H9 (cell line): Measurements from ENCODE around the gene ANXA9. TPM values are rescaled to one million over a fixed set of nuclear protein-coding genes. Genes with fewer than 3 reads are reported as not detected.

Source experiments
- DNase-seq: peaks from one replicate; pipeline ENCODE4 v3.0.0-alpha.2; 2017
- H2AFZ ChIP-seq: one replicate; pipeline ENCODE4 v1.6.1; 2013; ENCODE audit warnings: mild to moderate bottlenecking, low read length, control low read depth, moderate library complexity
- H2AK5ac ChIP-seq: 2 replicates; pipeline ENCODE4 v1.6.1; 2013; ENCODE audit warnings: low read length, control low read depth, mixed read lengths; ENCODE audit not compliant: insufficient read length
- H2BK120ac ChIP-seq: one replicate; pipeline ENCODE4 v1.6.1; 2013; ENCODE audit warnings: low read depth, mild to moderate bottlenecking, low read length, control low read depth, inconsistent platforms; ENCODE audit not compliant: poor library complexity, severe bottlenecking
- H2BK12ac ChIP-seq: 2 replicates; pipeline ENCODE4 v1.6.1; 2013; ENCODE audit warnings: low read length, control low read depth, mixed read lengths, low read depth; ENCODE audit not compliant: insufficient read length
- H2BK15ac ChIP-seq: 2 replicates; pipeline ENCODE4 v1.6.1; 2013; ENCODE audit warnings: low read depth, low read length, control low read depth
- H2BK20ac ChIP-seq: one replicate; pipeline ENCODE4 v1.6.1; 2013; ENCODE audit warnings: low read depth, mild to moderate bottlenecking, low read length, control low read depth, inconsistent platforms; ENCODE audit not compliant: poor library complexity, severe bottlenecking
- H2BK5ac ChIP-seq: 2 replicates; pipeline ENCODE4 v1.6.1; 2013; ENCODE audit warnings: low read length, control low read depth, mixed read lengths; ENCODE audit not compliant: insufficient read length
- H3K14ac ChIP-seq: 2 replicates; pipeline ENCODE4 v1.6.1; 2013; ENCODE audit warnings: low read length, control low read depth; ENCODE audit not compliant: insufficient read depth
- H3K18ac ChIP-seq: 2 replicates; pipeline ENCODE4 v1.6.1; 2013; ENCODE audit warnings: low read depth, mild to moderate bottlenecking, mixed read lengths, low read length, control low read depth; ENCODE audit not compliant: insufficient read length
- H3K23ac ChIP-seq: 2 replicates; pipeline ENCODE4 v1.6.1; 2013; ENCODE audit warnings: low read length, control low read depth, mixed read lengths, low read depth; ENCODE audit not compliant: insufficient read length
- H3K23me2 ChIP-seq: 2 replicates; pipeline ENCODE4 v1.6.1; 2013; ENCODE audit warnings: low read depth, mild to moderate bottlenecking, mixed read lengths, low read length, control low read depth; ENCODE audit not compliant: insufficient read length, poor library complexity, severe bottlenecking
- H3K27ac ChIP-seq: 2 replicates; pipeline ENCODE4 v1.5.1; 2013; ENCODE audit warnings: low read length, control low read depth, mixed read lengths, low read depth; ENCODE audit not compliant: insufficient read length
- H3K27me3 ChIP-seq: 2 replicates; pipeline ENCODE4 v1.6.1; 2013; ENCODE audit warnings: low read length, control low read depth, inconsistent platforms; ENCODE audit not compliant: insufficient read depth
- H3K4ac ChIP-seq: 2 replicates; pipeline ENCODE4 v1.6.1; 2013; ENCODE audit warnings: low read depth, mild to moderate bottlenecking, control low read depth, inconsistent platforms, low read length, moderate library complexity
- H3K4me1 ChIP-seq: 2 replicates; pipeline ENCODE4 v1.6.1; 2013; ENCODE audit warnings: low read length, control low read depth, inconsistent platforms; ENCODE audit not compliant: insufficient read depth
- H3K4me2 ChIP-seq: 2 replicates; pipeline ENCODE4 v1.6.1; 2013; ENCODE audit warnings: low read length, control low read depth, mixed read lengths; ENCODE audit not compliant: insufficient read length, insufficient read depth
- H3K56ac ChIP-seq: 2 replicates; pipeline ENCODE4 v1.6.1; 2013; ENCODE audit warnings: low read depth, mild to moderate bottlenecking, mixed read lengths, low read length, control low read depth; ENCODE audit not compliant: insufficient read length
- H3K79me1 ChIP-seq: 2 replicates; pipeline ENCODE4 v1.6.1; 2013; ENCODE audit warnings: low read depth, mild to moderate bottlenecking, moderate library complexity, low read length, control low read depth, inconsistent platforms; ENCODE audit not compliant: insufficient read depth, poor library complexity, severe bottlenecking
- H3K79me2 ChIP-seq: 2 replicates; pipeline ENCODE4 v1.6.1; 2013; ENCODE audit warnings: low read length, control low read depth, inconsistent platforms; ENCODE audit not compliant: insufficient read depth
- H3K9ac ChIP-seq: 2 replicates; pipeline ENCODE4 v1.6.1; 2013; ENCODE audit warnings: low read length, control low read depth, mixed read lengths; ENCODE audit not compliant: insufficient read length; ENCODE audit errors: extremely low read depth
- H3K9me3 ChIP-seq: one replicate; pipeline ENCODE4 v1.6.1; 2013; ENCODE audit warnings: low read depth, low read length, inconsistent platforms; ENCODE audit not compliant: control insufficient read depth
- H3T11ph ChIP-seq: one replicate; pipeline ENCODE4 v1.6.1; 2013; ENCODE audit warnings: mild to moderate bottlenecking, low read length, control low read depth, inconsistent platforms
- H4K20me1 ChIP-seq: one replicate; pipeline ENCODE4 v1.6.1; 2013; ENCODE audit not compliant: control insufficient read depth, insufficient read length, insufficient read depth
- H4K5ac ChIP-seq: 2 replicates; pipeline ENCODE4 v1.6.1; 2013; ENCODE audit warnings: low read depth, mild to moderate bottlenecking, mixed read lengths, low read length, control low read depth; ENCODE audit not compliant: insufficient read length
- H4K8ac ChIP-seq: replicated peaks from 2 replicates; pipeline ENCODE4 v1.6.1; 2013; ENCODE audit warnings: low read length, control low read depth, mixed read lengths, low read depth; ENCODE audit not compliant: insufficient read length
- H4K91ac ChIP-seq: 2 replicates; pipeline ENCODE4 v1.6.1; 2013; ENCODE audit warnings: low read depth, mild to moderate bottlenecking, moderate library complexity, mixed read lengths, low read length, control low read depth; ENCODE audit not compliant: insufficient read length
- H3K27ac Mint-ChIP-seq, 3 experiments: 2 replicates in 2 of 3; 3 replicates in 1 of 3; pipeline ENCODE4 v1.8.0; 2020 to 2021; ENCODE audit warnings: mixed read lengths in 3 of 3, mild to moderate bottlenecking in 1 of 3, moderate library complexity in 1 of 3
- H3K27me3 Mint-ChIP-seq: 2 replicates; pipeline ENCODE4 v1.8.0; 2021; ENCODE audit warnings: low read depth, mild to moderate bottlenecking, moderate library complexity, mixed read lengths
- H3K36me3 Mint-ChIP-seq, 3 experiments: 2 replicates in 2 of 3; 3 replicates in 1 of 3; pipeline ENCODE4 v1.8.0; 2020 to 2021; ENCODE audit warnings: low read depth in 3 of 3, mixed read lengths in 3 of 3; ENCODE audit not compliant: insufficient read depth in 1 of 3
- H3K4me1 Mint-ChIP-seq, 2 experiments: 2 replicates each; pipeline ENCODE4 v1.8.0; 2020; ENCODE audit warnings: mixed read lengths in 2 of 2
- H3K4me3 Mint-ChIP-seq, 2 experiments: 2 replicates in 1 of 2; 3 replicates in 1 of 2; pipeline ENCODE4 v1.8.0; 2020 to 2021; ENCODE audit warnings: mild to moderate bottlenecking in 2 of 2, mixed read lengths in 2 of 2, moderate library complexity in 1 of 2
- H3K9me3 Mint-ChIP-seq, 2 experiments: 2 replicates in 1 of 2; 3 replicates in 1 of 2; pipeline ENCODE4 v1.8.0; 2020; ENCODE audit warnings: mild to moderate bottlenecking in 2 of 2, mixed read lengths in 2 of 2, moderate library complexity in 1 of 2
- CTCF ChIP-seq: fragments of 200-600 bp; sonication (generic); conservative IDR thresholded peaks from 3 replicates; pipeline ENCODE4 v1.8.0; 2021; ENCODE audit warnings: antibody characterized with exemption, mild to moderate bottlenecking
- WGBS: extraction: QIAGEN DNeasy Blood & Tissue Kit; methylation state at CpG from one replicate; pipeline ENCODE4 v1.1.7; 2013; ENCODE audit warnings: missing lambda C conversion rate, low lambda C conversion rate, mixed read lengths; ENCODE audit not compliant: insufficient read length; ENCODE audit errors: extremely low coverage; 5-methylcytosine and 5-hydroxymethylcytosine counted together
- total RNA-seq: library from RNA; stranded (reverse); gene quantifications from 2 replicates; pipeline ENCODE4 v1.2.1, GENCODE V29; 2021

ANXA9 gene
- total RNA-seq, 1 experiment from 2014 or later: 0.92 TPM

GRCh38 chr1:150972417-150972940 lies 9.6 kb upstream of the ANXA9 start:
- WGBS: no CpG with 5 or more reads among the region's 4 CpGs
- H3K4me1 Mint-ChIP-seq: peaks cover 63 to 66% of the 10 kb centered on the region in 2 experiments

More at GRCh38 chr1:150972417-150972940, 9.6 kb upstream of the ANXA9 start:
- Histone ChIP-seq H3K79me2 (peaks cover 31% of the 10 kb centered on the region; the same call in 1 of the 2 replicates), H3K23me2 (peaks cover 12% of the 10 kb centered on the region), H3K4me1 (peaks cover 17% of the 10 kb centered on the region), H3K23ac (no peak overlapping the region), H2AK5ac (no peak overlapping the region), H2BK120ac (no peak overlapping the region), H2BK12ac (no peak overlapping the region), H4K91ac (no peak overlapping the region), H3K9ac (no peak overlapping the region), H3K27me3 (no peaks in the 10 kb centered on the region), H3K18ac (no peak overlapping the region), H3T11ph (no peak overlapping the region), H2BK20ac (no peak overlapping the region), H2BK5ac (no peak overlapping the region), H3K4me2 (peak overlapping the region; percentile 72), H4K5ac (no peak overlapping the region), H3K4ac (no peak overlapping the region), H3K56ac (no peak overlapping the region), H3K14ac (no peak overlapping the region), H3K79me1 (no peaks in the 10 kb centered on the region), H4K8ac (no peak overlapping the region), H3K9me3 (no peaks in the 10 kb centered on the region), H4K20me1 (no peaks in the 10 kb centered on the region), H3K27ac (no peak overlapping the region), H2BK15ac (no peak overlapping the region), H2AFZ (no peak overlapping the region)
- H3K36me3 Mint-ChIP-seq: peaks cover 18 to 20% (median 20%) of the 10 kb centered on the region in 3 experiments
- no peak for DNase-seq
- H3K4me3 Mint-ChIP-seq: peak overlapping the region; percentile 78 to 86
- peak overlapping the region; percentile 79 to 96 (median 92); a peak in 6 of 7 replicates for H3K27ac Mint-ChIP-seq
- H3K9me3 Mint-ChIP-seq: no peaks in the 10 kb centered on the region
- no peak for TF ChIP-seq CTCF
- H3K27me3 Mint-ChIP-seq: no peaks in the 10 kb centered on the region
